Breast epithelium (tissue), 3 donors: ENCODE measurements around the gene SPTBN5.

Source experiments
- CTCF ChIP-seq, 3 donors: fragments of 450-650 bp; IDR thresholded peaks; one replicate each; pipeline ENCODE4 v1.5.1; 2016 to 2017; ENCODE audit warnings: antibody characterized with exemption in 3 of 3, mild to moderate bottlenecking in 3 of 3, moderate library complexity in 3 of 3
- POLR2A ChIP-seq: fragments of 450-650 bp; IDR thresholded peaks from one replicate; pipeline ENCODE4 v1.6.1; 2016; ENCODE audit warnings: antibody characterized with exemption, mild to moderate bottlenecking, moderate library complexity
- POLR2AphosphoS5 ChIP-seq, 3 donors: sonication (generic); formaldehyde crosslinking; IDR thresholded peaks; one replicate each; pipeline ENCODE4 v1.6.1; 2017; ENCODE audit warnings: antibody characterized with exemption in 3 of 3

DNA sequence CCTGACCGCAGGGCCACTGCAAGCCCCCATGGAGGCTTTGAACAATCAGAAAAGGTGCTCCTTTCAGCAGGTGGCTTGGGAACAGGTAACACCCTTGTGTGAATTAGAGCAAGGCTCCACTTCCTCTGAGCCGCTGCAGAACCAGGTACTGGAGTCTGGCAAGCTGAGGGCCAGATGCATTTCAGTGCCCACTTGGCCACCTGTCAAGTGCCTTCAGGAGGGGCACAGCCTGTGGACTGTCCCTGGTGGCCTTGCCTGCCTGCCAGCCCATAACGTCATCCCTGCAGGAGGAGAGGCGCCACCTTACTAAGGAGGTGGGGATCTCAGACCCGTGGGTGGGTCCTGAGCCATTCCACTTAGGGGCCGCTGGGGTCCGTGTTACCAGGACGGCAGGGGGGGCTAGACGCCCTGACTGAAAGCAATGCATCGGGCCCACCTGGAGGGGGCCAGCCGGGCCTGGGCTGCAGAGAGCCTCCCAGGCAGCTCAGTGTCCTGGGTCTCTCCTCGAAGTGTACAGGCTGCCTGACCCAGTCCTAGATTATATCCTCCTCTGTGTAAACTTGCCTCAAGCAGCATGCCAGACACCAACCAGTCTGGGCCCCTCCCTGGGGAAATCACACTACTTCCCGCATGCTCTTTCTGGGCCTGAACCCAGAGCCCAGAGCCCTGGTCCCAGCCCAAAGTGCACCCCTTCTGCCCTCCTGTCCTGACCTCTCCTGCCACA lies 16.1 kb downstream of the SPTBN5 start:
- TF ChIP-seq POLR2A (no peak), POLR2AphosphoS5 (IDR thresholded peaks at IDR 0.05) (no peak), CTCF (IDR thresholded peaks at IDR 0.05) (no peak)
